ENCODE results near the gene ADAMTS17. TPM values are rescaled to one million over a fixed set of nuclear protein-coding genes. Genes with fewer than 3 reads are reported as not detected.

ADAMTS17 gene
- total and polyA plus RNA-seq, 4 experiments from 2014 or later, result 2.1 to 6.2 (median 4.8) TPM

DNA sequence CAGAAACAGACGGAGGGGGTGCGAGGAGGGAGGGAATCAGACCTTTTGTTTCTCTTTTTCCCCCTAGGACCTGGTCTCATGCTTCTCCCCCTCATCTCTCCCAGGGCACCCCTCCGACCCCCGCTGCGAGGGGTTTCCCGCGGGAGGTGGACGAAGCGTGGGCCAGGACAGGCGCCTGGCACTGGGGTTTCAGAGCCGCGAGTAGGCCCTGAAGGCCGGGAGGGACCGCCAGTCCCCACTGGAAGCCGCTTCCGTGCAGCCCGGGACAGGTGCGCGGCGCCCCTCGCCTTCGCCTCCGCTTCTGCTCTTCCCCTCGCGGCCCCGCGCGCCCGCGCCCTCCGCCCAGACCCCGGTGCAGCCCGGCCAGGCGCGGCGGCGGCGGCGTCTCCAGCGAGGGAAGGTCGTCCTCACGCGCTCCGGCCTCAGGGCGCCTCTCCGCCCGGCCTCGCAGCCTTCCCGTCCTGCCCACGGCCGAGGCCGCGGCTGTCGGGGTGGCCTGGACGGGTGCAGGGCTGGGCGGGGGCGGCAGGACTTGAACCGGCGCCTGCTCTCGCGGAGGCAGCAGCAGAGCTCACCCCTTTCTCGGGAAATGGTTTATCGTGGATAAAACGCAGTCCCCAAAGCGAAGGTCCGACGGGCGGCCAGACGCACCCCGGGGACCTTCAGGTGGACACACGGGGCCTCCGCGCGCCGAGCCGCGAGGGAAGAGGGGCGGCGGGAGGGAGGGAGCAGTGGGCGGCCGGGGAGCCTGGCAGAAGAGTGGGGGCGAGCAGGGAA is 31.5 kb upstream of the ADAMTS17 start:
- peaks cover 2 to 28% (median 17%) of the 10 kb centered on the region in 8 donors for H3K9me3 Mint-ChIP-seq
- no peak overlapping the region for H3K4me3 ChIP-seq (ENCODE audit: low read length in 2 of 2)
- no peak overlapping the region for H3K27ac Mint-ChIP-seq
- H3K4me1 Mint-ChIP-seq, result peaks cover 4 to 10% (median 5%) of the 10 kb centered on the region in 4 donors
- DNase-seq, result no peak
- peak overlapping the region in 4 of 8 donors; percentile 21 to 79 (median 64) for H3K4me3 Mint-ChIP-seq
- ChIA-PET POLR2A (ENCODE audit: partially characterized antibody) (no interaction called here), CTCF (ENCODE audit: partially characterized antibody) (interaction anchor here (1.4 kb wide), 1 partner anchor 24 kb away, joined by 3 read pairs; no protein-coding TSS in a partner anchor)
- peaks cover 28 to 38% of the 10 kb centered on the region in 2 donors for H3K27me3 Mint-ChIP-seq
- H3K9me3 ChIP-seq (ENCODE audit: control insufficient read depth in 1 of 2, low read length in 2 of 2), result no peaks in the 10 kb centered on the region
- no peaks in the 10 kb centered on the region for H3K27me3 ChIP-seq (ENCODE audit: insufficient read depth, low read length)
- no peaks in the 10 kb centered on the region for H3K4me1 ChIP-seq (ENCODE audit: insufficient read depth, low read length)
- H3K27ac ChIP-seq (ENCODE audit: low read depth, low read length), result no peak overlapping the region
- no peaks in the 10 kb centered on the region for H3K36me3 Mint-ChIP-seq
- H3K36me3 ChIP-seq (ENCODE audit: insufficient read depth, low read length), result no peaks in the 10 kb centered on the region
- intact Hi-C loops (cut with micrococcal nuclease), result loop anchor here (5.0 kb wide), 1 partner anchor 754 kb away; no protein-coding TSS in a partner anchor

DNA sequence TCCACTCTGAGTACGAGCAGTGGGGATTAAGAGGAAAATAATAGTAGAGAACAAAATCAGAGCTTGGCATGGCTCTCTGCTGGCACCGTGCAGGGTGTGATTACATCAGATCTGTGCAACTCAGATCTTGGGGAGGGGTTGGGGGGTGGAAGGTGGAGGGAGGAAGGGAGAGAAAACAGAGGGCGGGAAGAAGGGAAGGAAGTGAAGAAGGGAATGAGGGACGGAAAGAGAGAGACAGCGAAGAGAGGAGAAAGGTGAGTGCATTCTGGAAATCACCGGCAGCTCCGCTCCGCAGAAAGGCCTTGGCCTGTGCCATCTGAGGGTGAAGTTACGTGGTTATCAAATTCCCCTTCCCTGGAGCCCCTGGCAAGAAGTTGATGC is 31.0 kb upstream of the ADAMTS17 start:
- POLR2A ChIA-PET (ENCODE audit: partially characterized antibody), result no interaction called here

DNA sequence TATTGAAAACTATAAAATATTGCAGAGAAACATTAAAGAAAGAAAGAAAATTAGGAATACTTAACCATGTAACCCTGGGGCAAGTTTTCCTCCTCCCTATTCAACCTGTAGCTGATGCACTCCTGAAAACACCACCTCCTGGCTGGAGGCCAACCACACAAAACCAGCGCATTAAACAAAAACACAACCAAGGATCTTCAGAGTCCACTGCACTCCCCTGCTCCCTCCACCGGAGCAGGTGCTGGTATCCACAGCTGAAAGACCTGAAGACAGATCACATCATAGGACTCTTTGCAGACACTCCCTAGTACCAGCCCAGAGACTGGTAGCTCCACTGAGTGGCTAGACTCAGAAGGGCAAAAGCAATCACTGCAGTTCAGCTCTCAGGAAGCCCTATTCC is 13.6 kb upstream of the ADAMTS17 start:
- no peaks in the 10 kb centered on the region for H3K9me3 ChIP-seq (ENCODE audit: control insufficient read depth in 1 of 2, low read length in 2 of 2)
- peaks cover 7% of the 10 kb centered on the region for H3K27me3 ChIP-seq (ENCODE audit: insufficient read depth, low read length)
- DNase-seq, result no peak
- CTCF ChIA-PET (ENCODE audit: partially characterized antibody), result interaction anchor here (1.1 kb wide), 1 partner anchor 17 kb away, joined by 3 read pairs; no protein-coding TSS in a partner anchor
- peaks cover 0 to 14% (median 0%) of the 10 kb centered on the region in 8 donors for H3K9me3 Mint-ChIP-seq
- H3K27me3 Mint-ChIP-seq, result peaks cover 32 to 59% of the 10 kb centered on the region in 2 donors
- peaks cover 2 to 5% (median 4%) of the 10 kb centered on the region in 4 donors for H3K4me1 Mint-ChIP-seq
- POLR2A ChIA-PET (ENCODE audit: partially characterized antibody), result no interaction called here
- intact Hi-C loops (cut with micrococcal nuclease), result no loop called here
- H3K4me3 Mint-ChIP-seq, result no peak overlapping the region
- H3K27ac Mint-ChIP-seq, result no peak overlapping the region
- H3K27ac ChIP-seq (ENCODE audit: low read depth, low read length), result no peak overlapping the region
- H3K36me3 Mint-ChIP-seq, result no peaks in the 10 kb centered on the region
- no peak overlapping the region for H3K4me3 ChIP-seq (ENCODE audit: low read length in 2 of 2)
- H3K4me1 ChIP-seq (ENCODE audit: insufficient read depth, low read length), result no peaks in the 10 kb centered on the region
- H3K36me3 ChIP-seq (ENCODE audit: insufficient read depth, low read length), result no peaks in the 10 kb centered on the region

More for the DNA sequence above, 31.0 kb upstream of the ADAMTS17 start:
- Histone ChIP-seq H3K27me3 (ENCODE audit: insufficient read depth, low read length) (no peaks in the 10 kb centered on the region), H3K36me3 (ENCODE audit: insufficient read depth, low read length) (no peaks in the 10 kb centered on the region), H3K4me3 (ENCODE audit: low read length in 2 of 2) (no peak overlapping the region), H3K27ac (ENCODE audit: low read depth, low read length) (no peak overlapping the region), H3K9me3 (ENCODE audit: control insufficient read depth in 1 of 2, low read length in 2 of 2) (no peaks in the 10 kb centered on the region), H3K4me1 (ENCODE audit: insufficient read depth, low read length) (no peaks in the 10 kb centered on the region)
- Mint-ChIP-seq H3K9me3 (peaks cover 2 to 28% (median 17%) of the 10 kb centered on the region in 8 donors), H3K27me3 (peaks cover 28 to 38% of the 10 kb centered on the region in 2 donors), H3K4me1 (peaks cover 4 to 10% (median 5%) of the 10 kb centered on the region in 4 donors), H3K4me3 (peak overlapping the region in 5 of 8 donors; percentile 24 to 79 (median 56)), H3K27ac (no peak overlapping the region), H3K36me3 (no peaks in the 10 kb centered on the region)
- CTCF ChIA-PET (ENCODE audit: partially characterized antibody), result no interaction called here
- intact Hi-C loops (cut with micrococcal nuclease), result loop anchor here (5.0 kb wide), 1 partner anchor 755 kb away; no protein-coding TSS in a partner anchor
- DNase-seq, result no peak

DNA sequence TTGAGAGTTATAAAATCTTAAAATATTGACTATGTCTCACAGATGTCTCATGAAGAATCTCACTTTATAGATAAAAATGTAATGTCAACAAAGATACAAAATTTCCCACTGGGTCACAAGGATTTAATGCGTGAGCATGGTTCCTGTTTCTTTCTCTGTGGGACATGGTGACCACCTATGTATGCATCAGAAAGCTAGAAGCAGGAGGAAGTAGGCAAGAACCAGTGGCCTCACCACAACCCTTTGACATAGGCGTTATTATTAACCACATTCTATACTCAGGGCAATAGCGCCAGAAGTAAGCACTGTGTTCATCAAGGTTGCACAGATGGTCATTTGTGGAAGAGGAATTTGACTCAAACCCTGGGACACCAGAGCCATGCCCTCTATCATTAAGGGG is 11.7 kb upstream of the ADAMTS17 start:
- no peak overlapping the region for H3K27ac Mint-ChIP-seq
- no peak for DNase-seq

DNA sequence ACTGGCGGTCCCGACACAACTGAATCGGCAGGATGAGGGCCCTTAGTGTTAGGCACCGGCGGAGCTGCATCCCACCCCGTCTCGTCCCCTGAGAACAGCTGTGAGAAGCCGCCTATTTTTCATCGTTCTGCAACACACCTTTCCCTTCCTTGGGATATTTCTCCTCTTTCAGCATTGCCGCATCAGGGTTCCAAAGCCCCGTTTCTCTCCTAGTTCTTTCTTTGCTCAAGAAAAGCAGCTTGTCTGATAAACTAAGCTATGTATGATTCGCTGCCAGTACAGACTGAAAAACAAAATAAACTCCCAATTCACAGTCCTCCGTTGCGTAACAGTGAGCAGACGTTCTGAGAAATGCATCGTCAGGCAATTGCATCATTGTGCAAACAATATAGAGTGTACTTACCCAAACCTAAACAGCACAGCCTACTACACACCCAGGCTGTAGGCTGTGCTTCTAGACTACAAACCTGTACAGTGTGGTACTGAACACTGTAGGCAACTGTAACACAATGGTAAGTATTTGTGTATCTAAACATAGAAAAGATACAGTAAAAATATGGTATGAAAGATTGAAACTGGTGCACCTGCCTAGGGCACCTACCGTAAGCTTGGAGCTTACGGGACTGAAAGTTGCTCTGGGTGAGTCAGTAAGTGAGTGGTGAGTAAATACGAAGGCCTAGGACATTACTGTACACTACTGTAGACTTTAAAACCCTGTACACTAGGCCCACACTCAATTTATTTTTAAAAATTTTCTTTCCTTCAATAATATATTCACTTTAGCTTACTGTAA is 8.9 kb upstream of the ADAMTS17 start:
- Histone ChIP-seq H3K4me1 (ENCODE audit: insufficient read depth, low read length) (peaks cover 5% of the 10 kb centered on the region), H3K9me3 (ENCODE audit: control insufficient read depth in 1 of 2, low read length in 2 of 2) (no peaks in the 10 kb centered on the region), H3K36me3 (ENCODE audit: insufficient read depth, low read length) (no peaks in the 10 kb centered on the region), H3K27ac (ENCODE audit: low read depth, low read length) (no peak overlapping the region), H3K4me3 (ENCODE audit: low read length in 2 of 2) (no peak overlapping the region), H3K27me3 (ENCODE audit: insufficient read depth, low read length) (peaks cover 7% of the 10 kb centered on the region)
- peaks cover 0 to 2% (median 0%) of the 10 kb centered on the region in 8 donors for H3K9me3 Mint-ChIP-seq
- no peak for DNase-seq
- CTCF ChIA-PET (ENCODE audit: partially characterized antibody), result interaction anchor here (0.6 to 7.7 kb wide), 67 partner anchors 9 to 1078 kb away, joined by 3 to 214 read pairs (median 5); partner anchors contain the start of genes ADAMTS17, ASB7 and LINS1
- peaks cover 0 to 4% of the 10 kb centered on the region in 2 donors for H3K36me3 Mint-ChIP-seq
- POLR2A ChIA-PET (ENCODE audit: partially characterized antibody), result interaction anchor here (0.7 to 3.1 kb wide), 11 partner anchors 10 to 944 kb away, joined by 3 to 29 read pairs (median 5); partner anchors contain the start of genes ADAMTS17, ASB7, LINS1 and SNRPA1
- intact Hi-C loops (cut with micrococcal nuclease), result loop anchor here (1.0 kb wide), 4 partner anchors 8 to 523 kb away; no protein-coding TSS in a partner anchor
- H3K4me3 Mint-ChIP-seq, result peak overlapping the region; percentile 95 to 97 (median 96)
- peak overlapping the region in 6 of 7 donors; percentile 81 to 98 (median 90) for H3K27ac Mint-ChIP-seq
- H3K27me3 Mint-ChIP-seq, result peaks cover 14 to 30% of the 10 kb centered on the region in 2 donors
- H3K4me1 Mint-ChIP-seq, result peaks cover 6 to 18% (median 10%) of the 10 kb centered on the region in 4 donors

More for the DNA sequence above, 11.7 kb upstream of the ADAMTS17 start:
- no peak overlapping the region for H3K4me3 ChIP-seq (ENCODE audit: low read length in 2 of 2)
- ChIA-PET CTCF (ENCODE audit: partially characterized antibody) (no interaction called here), POLR2A (ENCODE audit: partially characterized antibody) (no interaction called here)
- peaks cover 0 to 4% of the 10 kb centered on the region in 2 donors for H3K36me3 Mint-ChIP-seq
- intact Hi-C loops (cut with micrococcal nuclease), result no loop called here
- H3K27me3 ChIP-seq (ENCODE audit: insufficient read depth, low read length), result peaks cover 7% of the 10 kb centered on the region
- no peaks in the 10 kb centered on the region for H3K9me3 ChIP-seq (ENCODE audit: control insufficient read depth in 1 of 2, low read length in 2 of 2)
- peaks cover 6 to 18% (median 10%) of the 10 kb centered on the region in 4 donors for H3K4me1 Mint-ChIP-seq
- H3K27ac ChIP-seq (ENCODE audit: low read depth, low read length), result no peak overlapping the region
- peaks cover 28 to 50% of the 10 kb centered on the region in 2 donors for H3K27me3 Mint-ChIP-seq
- H3K4me1 ChIP-seq (ENCODE audit: insufficient read depth, low read length), result peaks cover 5% of the 10 kb centered on the region
- peaks cover 0 to 14% (median 0%) of the 10 kb centered on the region in 8 donors for H3K9me3 Mint-ChIP-seq
- no peaks in the 10 kb centered on the region for H3K36me3 ChIP-seq (ENCODE audit: insufficient read depth, low read length)
- H3K4me3 Mint-ChIP-seq, result no peak overlapping the region

DNA sequence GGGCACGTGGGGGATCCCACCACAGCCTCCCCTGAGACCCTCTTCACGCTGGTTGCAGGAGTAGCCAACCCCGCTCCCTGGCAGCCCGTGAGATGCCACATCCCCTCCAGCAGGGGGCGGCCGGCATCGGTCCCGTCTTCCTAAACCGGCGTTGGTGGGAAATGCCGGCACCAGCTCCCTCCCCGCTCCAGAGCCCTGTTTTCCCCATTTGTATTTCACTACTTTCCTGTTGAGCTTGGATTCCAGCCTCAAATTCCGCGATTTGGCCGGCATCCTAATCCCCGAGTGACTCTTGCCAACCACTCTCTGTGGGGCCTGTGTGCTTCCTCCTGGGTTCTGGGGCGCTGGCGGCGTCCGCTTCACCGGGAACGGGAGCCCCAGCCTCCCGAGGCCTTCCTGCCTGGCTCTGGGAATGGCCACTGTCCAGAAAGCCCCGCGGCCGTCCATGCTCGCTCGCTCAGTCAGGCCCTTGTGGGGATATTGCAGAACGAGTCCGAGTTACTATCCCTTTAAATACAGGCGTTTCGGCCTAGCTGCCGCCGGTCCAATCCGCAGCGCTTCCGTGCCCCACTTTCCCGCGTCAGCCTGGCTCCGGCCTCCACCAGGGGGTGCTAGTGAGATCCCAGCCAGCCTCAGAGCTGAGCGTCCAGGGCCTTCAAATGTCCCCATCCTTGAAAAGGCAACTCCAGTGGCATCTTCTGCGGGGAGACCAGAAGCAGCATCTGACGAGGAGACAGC is 8.1 kb upstream of the ADAMTS17 start:
- Mint-ChIP-seq H3K4me1 (peaks cover 6 to 18% (median 10%) of the 10 kb centered on the region in 4 donors), H3K4me3 (peak overlapping the region; percentile 95 to 97 (median 96)), H3K27me3 (peaks cover 13 to 24% of the 10 kb centered on the region in 2 donors), H3K9me3 (peaks cover 0 to 1% (median 0%) of the 10 kb centered on the region in 8 donors), H3K27ac (peak overlapping the region; percentile 81 to 98 (median 93)), H3K36me3 (peaks cover 0 to 4% of the 10 kb centered on the region in 2 donors)
- Histone ChIP-seq H3K4me1 (ENCODE audit: insufficient read depth, low read length) (peaks cover 5% of the 10 kb centered on the region), H3K4me3 (ENCODE audit: low read length in 2 of 2) (peak overlapping the region; percentile 70 to 98), H3K9me3 (ENCODE audit: control insufficient read depth in 1 of 2, low read length in 2 of 2) (no peaks in the 10 kb centered on the region), H3K27me3 (ENCODE audit: insufficient read depth, low read length) (peaks cover 7% of the 10 kb centered on the region), H3K27ac (ENCODE audit: low read depth, low read length) (peak overlapping the region; percentile 85), H3K36me3 (ENCODE audit: insufficient read depth, low read length) (no peaks in the 10 kb centered on the region)
- ChIA-PET POLR2A (ENCODE audit: partially characterized antibody) (interaction anchor here (0.7 to 3.1 kb wide), 14 partner anchors 9 to 1098 kb away, joined by 3 to 29 read pairs (median 4); partner anchors contain the start of genes ADAMTS17, ASB7, LINS1 and LRRC28), CTCF (ENCODE audit: partially characterized antibody) (interaction anchor here (0.6 to 7.7 kb wide), 73 partner anchors 9 to 1078 kb away, joined by 3 to 214 read pairs (median 4); partner anchors contain the start of genes ADAMTS17, ASB7 and LINS1)
- DNase-seq, result peak; percentile 82 to 87 (median 83)
- intact Hi-C loops (cut with micrococcal nuclease), result loop anchor here (1.0 kb wide), 4 partner anchors 8 to 523 kb away; no protein-coding TSS in a partner anchor

All from CD4-positive, alpha-beta memory T cell (primary cell).